HUES64 (cell line): ENCODE measurements around the gene EIF3C.
"Not testable (repeated sequence)": the region's sequence is repeated elsewhere in the genome, so short reads cannot be mapped to it uniquely, and the experiment has no call there.

ENCODE experiments used
- H3K27ac ChIP-seq: 2 replicates; pipeline ENCODE4 v1.7.0; 2013; ENCODE audit warnings: low read depth, low read length, inconsistent platforms
- H3K27me3 ChIP-seq: 2 replicates; pipeline ENCODE4 v1.6.1; 2013; ENCODE audit warnings: mild to moderate bottlenecking, low read length; ENCODE audit not compliant: insufficient read depth
- H3K36me3 ChIP-seq: 2 replicates; pipeline ENCODE4 v1.6.1; 2013; ENCODE audit warnings: mild to moderate bottlenecking, low read length; ENCODE audit not compliant: insufficient read depth
- H3K4me1 ChIP-seq: 2 replicates; pipeline ENCODE4 v1.6.1; 2013; ENCODE audit warnings: mild to moderate bottlenecking, low read length, moderate library complexity; ENCODE audit not compliant: insufficient read depth
- H3K4me3 ChIP-seq: 2 replicates; pipeline ENCODE4 v1.5.1; 2013; ENCODE audit warnings: mild to moderate bottlenecking, low read length, moderate library complexity
- H3K9ac ChIP-seq: 2 replicates; pipeline ENCODE4 v1.6.1; 2013; ENCODE audit warnings: mild to moderate bottlenecking, low read depth, low read length
- H3K9me3 ChIP-seq: 2 replicates; pipeline ENCODE4 v1.6.1; 2013; ENCODE audit warnings: low read depth, low read length; ENCODE audit not compliant: insufficient read depth
- WGBS: fragments of 150-250, 120-280 bp; methylation state at CpG from one replicate; pipeline ENCODE4 v1.1.7; 2013; ENCODE audit warnings: missing lambda C conversion rate; 5-methylcytosine and 5-hydroxymethylcytosine counted together

EIF3C gene

DNA sequence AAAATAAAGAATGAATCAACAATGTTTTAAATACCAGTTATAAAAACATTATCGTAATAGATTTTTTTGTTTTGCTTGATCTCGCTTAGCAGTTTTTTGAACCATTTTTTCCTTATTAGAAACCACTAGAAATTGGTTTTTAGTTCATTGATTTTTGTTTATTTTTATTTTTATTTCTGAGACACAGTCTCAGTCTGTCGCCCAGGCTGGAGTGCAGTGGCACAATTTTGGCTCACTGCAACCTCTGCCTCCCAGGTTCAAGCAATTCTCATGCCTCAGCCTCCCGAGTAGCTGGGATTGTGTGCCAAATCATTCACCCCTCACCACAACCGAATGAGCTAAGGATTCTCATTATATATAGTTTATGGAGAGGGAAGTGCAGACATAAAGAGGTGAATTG lies 40.2 kb downstream of the EIF3C start, which contains the start of gene NPIPB9:
Gene NPIPB9, plus strand, starts transcription at position 301 of the 400 bp plus-strand sequence.
- H3K36me3 ChIP-seq, H3K9me3 ChIP-seq, H3K27me3 ChIP-seq, H3K4me1 ChIP-seq, H3K9ac ChIP-seq, H3K27ac ChIP-seq, H3K4me3 ChIP-seq: not testable (repeated sequence)
- WGBS: no CpG with 5 or more reads among the region's 5 CpGs

GRCh38 chr16:28781697-28782096 lies 70.4 kb downstream of the EIF3C start:
- H3K27ac ChIP-seq, H3K36me3 ChIP-seq, H3K4me3 ChIP-seq, H3K27me3 ChIP-seq, H3K4me1 ChIP-seq, H3K9me3 ChIP-seq, H3K9ac ChIP-seq: not testable (repeated sequence)
- WGBS: no CpG with 5 or more reads among the region's 6 CpGs

DNA sequence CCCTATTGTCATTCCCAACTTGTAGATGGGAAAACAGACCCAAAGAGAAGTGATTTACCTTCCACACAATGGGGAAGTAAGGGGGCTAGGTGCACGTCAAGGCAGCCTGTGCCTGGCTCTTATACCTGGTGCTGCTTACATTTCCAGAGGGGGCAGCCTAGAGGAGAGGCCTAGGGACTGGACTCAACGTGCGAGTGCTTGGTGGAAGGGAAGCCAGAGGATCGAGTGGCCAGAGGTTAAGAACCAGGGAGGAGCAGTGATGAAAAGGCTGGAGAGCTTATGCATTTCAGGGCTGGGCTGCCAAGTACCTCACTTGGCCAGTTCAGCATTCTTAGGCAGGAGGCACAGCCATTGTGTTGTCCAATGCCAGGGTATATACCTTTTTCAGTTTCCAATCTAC lies 71.1 kb downstream of the EIF3C start:
- not testable (repeated sequence) for H3K9ac ChIP-seq, H3K36me3 ChIP-seq, H3K27ac ChIP-seq, H3K4me3 ChIP-seq, H3K9me3 ChIP-seq, H3K27me3 ChIP-seq, H3K4me1 ChIP-seq
- no CpG with 5 or more reads among the region's 4 CpGs for WGBS
